Measurements from ENCODE around the gene CERS2. TPM values are rescaled to one million over a fixed set of nuclear protein-coding genes. Genes with fewer than 3 reads are reported as not detected.

The CERS2 gene
- total and polyA plus RNA-seq, 10 of the 15 experiments (the other 5 are each of a cell fraction or from before 2014, with no cell fraction given) = 9.2 to 87.9 (median 50.8) TPM

GRCh38 chr1:150922519-150922975 lies 52.1 kb downstream of the CERS2 start (continued):
- TF ChIP-seq, protein P1, sequence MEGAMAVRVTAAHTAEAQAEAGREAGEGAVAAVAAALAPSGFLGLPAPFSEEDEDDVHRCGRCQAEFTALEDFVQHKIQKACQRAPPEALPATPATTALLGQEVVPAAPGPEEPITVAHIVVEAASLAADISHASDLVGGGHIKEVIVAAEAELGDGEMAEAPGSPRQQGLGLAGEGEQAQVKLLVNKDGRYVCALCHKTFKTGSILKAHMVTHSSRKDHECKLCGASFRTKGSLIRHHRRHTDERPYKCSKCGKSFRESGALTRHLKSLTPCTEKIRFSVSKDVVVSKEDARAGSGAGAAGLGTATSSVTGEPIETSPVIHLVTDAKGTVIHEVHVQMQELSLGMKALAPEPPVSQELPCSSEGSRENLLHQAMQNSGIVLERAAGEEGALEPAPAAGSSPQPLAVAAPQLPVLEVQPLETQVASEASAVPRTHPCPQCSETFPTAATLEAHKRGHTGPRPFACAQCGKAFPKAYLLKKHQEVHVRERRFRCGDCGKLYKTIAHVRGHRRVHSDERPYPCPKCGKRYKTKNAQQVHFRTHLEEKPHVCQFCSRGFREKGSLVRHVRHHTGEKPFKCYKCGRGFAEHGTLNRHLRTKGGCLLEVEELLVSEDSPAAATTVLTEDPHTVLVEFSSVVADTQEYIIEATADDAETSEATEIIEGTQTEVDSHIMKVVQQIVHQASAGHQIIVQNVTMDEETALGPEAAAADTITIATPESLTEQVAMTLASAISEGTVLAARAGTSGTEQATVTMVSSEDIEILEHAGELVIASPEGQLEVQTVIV (IDR thresholded peaks at IDR 0.05; ENCODE audit: borderline replicate concordance, partially characterized antibody) = no peak
- TF ChIP-seq, protein P2, sequence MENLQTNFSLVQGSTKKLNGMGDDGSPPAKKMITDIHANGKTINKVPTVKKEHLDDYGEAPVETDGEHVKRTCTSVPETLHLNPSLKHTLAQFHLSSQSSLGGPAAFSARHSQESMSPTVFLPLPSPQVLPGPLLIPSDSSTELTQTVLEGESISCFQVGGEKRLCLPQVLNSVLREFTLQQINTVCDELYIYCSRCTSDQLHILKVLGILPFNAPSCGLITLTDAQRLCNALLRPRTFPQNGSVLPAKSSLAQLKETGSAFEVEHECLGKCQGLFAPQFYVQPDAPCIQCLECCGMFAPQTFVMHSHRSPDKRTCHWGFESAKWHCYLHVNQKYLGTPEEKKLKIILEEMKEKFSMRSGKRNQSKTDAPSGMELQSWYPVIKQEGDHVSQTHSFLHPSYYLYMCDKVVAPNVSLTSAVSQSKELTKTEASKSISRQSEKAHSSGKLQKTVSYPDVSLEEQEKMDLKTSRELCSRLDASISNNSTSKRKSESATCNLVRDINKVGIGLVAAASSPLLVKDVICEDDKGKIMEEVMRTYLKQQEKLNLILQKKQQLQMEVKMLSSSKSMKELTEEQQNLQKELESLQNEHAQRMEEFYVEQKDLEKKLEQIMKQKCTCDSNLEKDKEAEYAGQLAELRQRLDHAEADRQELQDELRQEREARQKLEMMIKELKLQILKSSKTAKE (IDR thresholded peaks at IDR 0.05; ENCODE audit: low read depth, poor library complexity, severe bottlenecking) = peak; percentile 35
- TF ChIP-seq RAD21 (IDR thresholded peaks at IDR 0.05; ENCODE audit: insufficient read depth, low read depth, low read length) = peak; percentile 80
- peak; percentile 56 for TF ChIP-seq BCL11A (IDR thresholded peaks at IDR 0.05; ENCODE audit: low read depth, low read length)
- TF ChIP-seq NR2F1 (conservative IDR thresholded peaks at IDR 0.05) = no peak
- TF ChIP-seq GABPA (IDR thresholded peaks at IDR 0.05; ENCODE audit: low read depth) = 0 out of 2 replicates have a peak, but pooled peaks have one; percentile 17
- no peak for TF ChIP-seq CBX3 (IDR thresholded peaks at IDR 0.05; ENCODE audit: borderline replicate concordance, low read depth)
- TF ChIP-seq NFXL1 (IDR thresholded peaks at IDR 0.05; ENCODE audit: borderline replicate concordance) = no peak
- no peak for TF ChIP-seq RCOR1 (conservative IDR thresholded peaks at IDR 0.05; ENCODE audit: low read depth, low read length)
- no peak for TF ChIP-seq EP300 (IDR thresholded peaks at IDR 0.05; ENCODE audit: borderline replicate concordance in 1 of 2, control insufficient read depth in 1 of 2, low read depth in 2 of 2, low read length in 2 of 2)
- no peak for TF ChIP-seq SIX5 (IDR thresholded peaks at IDR 0.05; ENCODE audit: low read depth, low read length, severe bottlenecking)
- no peak for TF ChIP-seq SPI1 (IDR thresholded peaks at IDR 0.05; ENCODE audit: borderline replicate concordance, insufficient read depth, low read depth, low read length)
- TF ChIP-seq MEF2A (IDR thresholded peaks at IDR 0.05; ENCODE audit: insufficient read depth, low read depth, low read length) = peak; percentile 76; the same call in 1 of the 2 replicates
- no peak for TF ChIP-seq SMAD5 (IDR thresholded peaks at IDR 0.05; ENCODE audit: low read depth)
- no peak for TF ChIP-seq NFYB (IDR thresholded peaks at IDR 0.05; ENCODE audit: insufficient read depth, low read depth, low read length)
- TF ChIP-seq, protein P3, sequence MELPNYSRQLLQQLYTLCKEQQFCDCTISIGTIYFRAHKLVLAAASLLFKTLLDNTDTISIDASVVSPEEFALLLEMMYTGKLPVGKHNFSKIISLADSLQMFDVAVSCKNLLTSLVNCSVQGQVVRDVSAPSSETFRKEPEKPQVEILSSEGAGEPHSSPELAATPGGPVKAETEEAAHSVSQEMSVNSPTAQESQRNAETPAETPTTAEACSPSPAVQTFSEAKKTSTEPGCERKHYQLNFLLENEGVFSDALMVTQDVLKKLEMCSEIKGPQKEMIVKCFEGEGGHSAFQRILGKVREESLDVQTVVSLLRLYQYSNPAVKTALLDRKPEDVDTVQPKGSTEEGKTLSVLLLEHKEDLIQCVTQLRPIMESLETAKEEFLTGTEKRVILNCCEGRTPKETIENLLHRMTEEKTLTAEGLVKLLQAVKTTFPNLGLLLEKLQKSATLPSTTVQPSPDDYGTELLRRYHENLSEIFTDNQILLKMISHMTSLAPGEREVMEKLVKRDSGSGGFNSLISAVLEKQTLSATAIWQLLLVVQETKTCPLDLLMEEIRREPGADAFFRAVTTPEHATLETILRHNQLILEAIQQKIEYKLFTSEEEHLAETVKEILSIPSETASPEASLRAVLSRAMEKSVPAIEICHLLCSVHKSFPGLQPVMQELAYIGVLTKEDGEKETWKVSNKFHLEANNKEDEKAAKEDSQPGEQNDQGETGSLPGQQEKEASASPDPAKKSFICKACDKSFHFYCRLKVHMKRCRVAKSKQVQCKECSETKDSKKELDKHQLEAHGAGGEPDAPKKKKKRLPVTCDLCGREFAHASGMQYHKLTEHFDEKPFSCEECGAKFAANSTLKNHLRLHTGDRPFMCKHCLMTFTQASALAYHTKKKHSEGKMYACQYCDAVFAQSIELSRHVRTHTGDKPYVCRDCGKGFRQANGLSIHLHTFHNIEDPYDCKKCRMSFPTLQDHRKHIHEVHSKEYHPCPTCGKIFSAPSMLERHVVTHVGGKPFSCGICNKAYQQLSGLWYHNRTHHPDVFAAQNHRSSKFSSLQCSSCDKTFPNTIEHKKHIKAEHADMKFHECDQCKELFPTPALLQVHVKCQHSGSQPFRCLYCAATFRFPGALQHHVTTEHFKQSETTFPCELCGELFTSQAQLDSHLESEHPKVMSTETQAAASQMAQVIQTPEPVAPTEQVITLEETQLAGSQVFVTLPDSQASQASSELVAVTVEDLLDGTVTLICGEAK (IDR thresholded peaks at IDR 0.05; ENCODE audit: borderline replicate concordance) = peak; percentile 82
- TF ChIP-seq CHD2 (IDR thresholded peaks at IDR 0.05; ENCODE audit: borderline replicate concordance, low read depth, low read length) = no peak
- TF ChIP-seq TCF3 (IDR thresholded peaks at IDR 0.05; ENCODE audit: borderline replicate concordance, insufficient read depth, low read depth, low read length) = no peak
- TF ChIP-seq HDAC2 (IDR thresholded peaks at IDR 0.05) = no peak
- TF ChIP-seq EZH2 (IDR thresholded peaks at IDR 0.05; ENCODE audit: borderline replicate concordance, control insufficient read depth, low read depth, low read length) = no peak
- TF ChIP-seq CREM (IDR thresholded peaks at IDR 0.05; ENCODE audit: low read depth) = peak; percentile 53; the same call in 1 of the 2 replicates
- peak; percentile 72 for TF ChIP-seq ATF7 (IDR thresholded peaks at IDR 0.05; ENCODE audit: low read depth)

All from GM12878 (cell line).